WTC11 (cell line): Measurements from ENCODE around the gene PARVB. TPM values are rescaled to one million over a fixed set of nuclear protein-coding genes. Genes with fewer than 3 reads are reported as not detected.

Experiments
- ATAC-seq: fragments of 200-7000 bp; cut with Tn5 transposase; 2 replicates; pipeline ENCODE4 v1.10.0; 2021; ENCODE audit warnings: mild to moderate bottlenecking, moderate library complexity
- CTCF ChIA-PET: fragments of 300-600 bp; sonication (Branson Sonifier 250); formaldehyde crosslinking; loops from one replicate; lab custom pipeline; 2021; ENCODE audit warnings: antibody characterized with exemption; lab: Charles Lee
- POLR2A ChIA-PET: fragments of 350-600 bp; sonication (Branson Sonifier 250); formaldehyde crosslinking; loops from one replicate; lab custom pipeline; 2021; ENCODE audit warnings: antibody characterized with exemption; lab: Charles Lee
- DNase-seq: peaks from one replicate; pipeline ENCODE4 v3.0.0; 2021; ENCODE audit warnings: low spot score
- H3K27ac Mint-ChIP-seq: 2 replicates; pipeline ENCODE4 v1.8.0; 2021; ENCODE audit warnings: mixed read lengths
- H3K27me3 Mint-ChIP-seq: 2 replicates; pipeline ENCODE4 v1.8.0; 2021; ENCODE audit warnings: low read depth, mild to moderate bottlenecking, moderate library complexity, mixed read lengths
- H3K36me3 Mint-ChIP-seq: 2 replicates; pipeline ENCODE4 v1.8.0; 2021; ENCODE audit warnings: mixed read lengths
- H3K4me1 Mint-ChIP-seq: 2 replicates; pipeline ENCODE4 v1.8.0; 2022; ENCODE audit warnings: mixed read lengths
- H3K4me3 Mint-ChIP-seq: 2 replicates; pipeline ENCODE4 v1.8.0; 2021; ENCODE audit warnings: mild to moderate bottlenecking, moderate library complexity, mixed read lengths
- H3K9me3 Mint-ChIP-seq: 2 replicates; pipeline ENCODE4 v1.8.0; 2021; ENCODE audit warnings: mixed read lengths
- ATF1 ChIP-seq: sonication (generic); formaldehyde crosslinking; IDR thresholded peaks from 2 replicates; pipeline ENCODE4 v1.8.1; 2023; ENCODE audit warnings: mild to moderate bottlenecking, moderate library complexity, missing genetic modification reagents
- ELF4 ChIP-seq: sonication (generic); formaldehyde crosslinking; IDR thresholded peaks from 2 replicates; pipeline ENCODE4 v1.8.1; 2022; ENCODE audit warnings: low read depth, mild to moderate bottlenecking, moderate library complexity, missing genetic modification reagents
- FOXJ3 ChIP-seq: sonication (generic); formaldehyde crosslinking; IDR thresholded peaks from 2 replicates; pipeline ENCODE4 v1.9.0; 2021; ENCODE audit warnings: missing genetic modification reagents, mild to moderate bottlenecking, borderline replicate concordance
- FOXP1 ChIP-seq: sonication (generic); formaldehyde crosslinking; IDR thresholded peaks from 2 replicates; pipeline ENCODE4 v1.8.0; 2022; ENCODE audit warnings: missing genetic modification reagents, mild to moderate bottlenecking, moderate library complexity, borderline replicate concordance
- HMGA2 ChIP-seq: fragments of 250-450 bp; sonication (Bioruptor Pico); IDR thresholded peaks from 2 replicates; pipeline ENCODE4 v1.4.0; 2021; ENCODE audit warnings: mild to moderate bottlenecking, moderate library complexity
- IRF2 ChIP-seq: sonication (generic); formaldehyde crosslinking; IDR thresholded peaks from 2 replicates; pipeline ENCODE4 v1.8.0; 2022; ENCODE audit warnings: low read depth, missing genetic modification reagents, borderline replicate concordance
- JAZF1 ChIP-seq: fragments of 250-450 bp; sonication (Bioruptor Pico); IDR thresholded peaks from 2 replicates; pipeline ENCODE4 v1.9.0; 2021; ENCODE audit warnings: moderate library complexity, mild to moderate bottlenecking, inconsistent platforms
- PRRX2 ChIP-seq: fragments of 250-450 bp; sonication (Bioruptor Pico); IDR thresholded peaks from 2 replicates; pipeline ENCODE4 v1.8.0; 2021; ENCODE audit warnings: mild to moderate bottlenecking
- SMAD3 ChIP-seq: sonication (generic); formaldehyde crosslinking; IDR thresholded peaks from 2 replicates; pipeline ENCODE4 v1.8.0; 2022; ENCODE audit warnings: missing genetic modification reagents, mild to moderate bottlenecking, borderline replicate concordance
- total RNA-seq: library from RNA; stranded (reverse); gene quantifications from 3 replicates; pipeline ENCODE4 v1.2.3, GENCODE V29; 2021
- TF ChIP-seq, protein P1 (sequence below): sonication (generic); formaldehyde crosslinking; IDR thresholded peaks from 2 replicates; pipeline ENCODE4 v1.8.0; 2023; ENCODE audit warnings: missing genetic modification reagents, mild to moderate bottlenecking, borderline replicate concordance
- TF ChIP-seq, protein P2 (sequence below): fragments of 250-450 bp; sonication (Bioruptor Pico); IDR thresholded peaks from 2 replicates; pipeline ENCODE4 v1.9.0; 2021; ENCODE audit warnings: mild to moderate bottlenecking
- TF ChIP-seq, protein P3 (sequence below): fragments of 250-450 bp; sonication (Bioruptor Pico); IDR thresholded peaks from 2 replicates; pipeline ENCODE4 v1.8.0; 2021; ENCODE audit warnings: mild to moderate bottlenecking
- TF ChIP-seq, protein P4 (sequence below): fragments of 250-450 bp; sonication (Bioruptor Pico); IDR thresholded peaks from 2 replicates; pipeline ENCODE4 v2.1.2; 2022; ENCODE audit warnings: mild to moderate bottlenecking, moderate library complexity
- TF ChIP-seq, protein P5 (sequence below): sonication (generic); formaldehyde crosslinking; IDR thresholded peaks from 2 replicates; pipeline ENCODE4 v1.8.1; 2023; ENCODE audit warnings: mild to moderate bottlenecking, moderate library complexity, missing genetic modification reagents
- TF ChIP-seq, protein P6 (sequence below): sonication (generic); formaldehyde crosslinking; IDR thresholded peaks from 2 replicates; pipeline ENCODE4 v1.8.1; 2022; ENCODE audit warnings: low read depth, missing genetic modification reagents, borderline replicate concordance

PARVB gene
- total RNA-seq, 1 experiment from 2014 or later = 3.3 TPM

DNA sequence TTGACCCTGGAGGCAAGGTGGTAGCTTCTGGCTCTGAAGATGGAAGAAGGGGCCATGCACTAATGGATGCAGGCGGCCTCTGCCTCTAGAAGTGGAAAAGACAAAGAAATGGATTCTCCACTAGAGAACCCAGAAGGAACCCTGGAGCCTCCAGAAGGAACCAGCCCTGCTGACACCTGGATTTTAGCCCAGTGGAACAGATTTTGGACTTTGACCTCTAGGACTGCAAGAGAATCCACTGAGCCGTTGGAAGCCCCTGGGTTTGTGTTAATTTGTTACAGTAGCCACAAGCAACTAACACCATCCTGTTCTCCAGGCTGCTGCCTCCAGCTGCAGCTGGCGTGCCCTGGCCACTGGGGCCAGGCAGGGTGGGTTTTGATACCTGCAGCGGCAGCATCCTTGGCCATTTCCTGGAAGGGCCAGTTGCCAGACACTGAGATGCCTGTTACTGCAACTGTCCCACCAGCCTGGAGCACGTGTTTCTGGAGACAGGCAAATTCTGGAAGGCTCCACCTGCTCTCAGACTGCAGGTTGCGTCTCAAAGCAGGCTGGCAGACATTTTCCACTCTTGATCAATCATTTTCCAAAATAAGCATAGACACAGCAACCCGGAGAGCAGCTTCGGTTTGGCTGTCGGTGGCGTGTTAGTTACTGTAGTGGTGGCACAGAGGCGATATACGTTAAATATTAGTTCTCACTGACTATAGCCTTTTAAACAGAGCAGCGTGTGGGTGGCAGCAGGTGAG lies 79.8 kb downstream of the PARVB start (continued):
- TF ChIP-seq, protein P1, sequence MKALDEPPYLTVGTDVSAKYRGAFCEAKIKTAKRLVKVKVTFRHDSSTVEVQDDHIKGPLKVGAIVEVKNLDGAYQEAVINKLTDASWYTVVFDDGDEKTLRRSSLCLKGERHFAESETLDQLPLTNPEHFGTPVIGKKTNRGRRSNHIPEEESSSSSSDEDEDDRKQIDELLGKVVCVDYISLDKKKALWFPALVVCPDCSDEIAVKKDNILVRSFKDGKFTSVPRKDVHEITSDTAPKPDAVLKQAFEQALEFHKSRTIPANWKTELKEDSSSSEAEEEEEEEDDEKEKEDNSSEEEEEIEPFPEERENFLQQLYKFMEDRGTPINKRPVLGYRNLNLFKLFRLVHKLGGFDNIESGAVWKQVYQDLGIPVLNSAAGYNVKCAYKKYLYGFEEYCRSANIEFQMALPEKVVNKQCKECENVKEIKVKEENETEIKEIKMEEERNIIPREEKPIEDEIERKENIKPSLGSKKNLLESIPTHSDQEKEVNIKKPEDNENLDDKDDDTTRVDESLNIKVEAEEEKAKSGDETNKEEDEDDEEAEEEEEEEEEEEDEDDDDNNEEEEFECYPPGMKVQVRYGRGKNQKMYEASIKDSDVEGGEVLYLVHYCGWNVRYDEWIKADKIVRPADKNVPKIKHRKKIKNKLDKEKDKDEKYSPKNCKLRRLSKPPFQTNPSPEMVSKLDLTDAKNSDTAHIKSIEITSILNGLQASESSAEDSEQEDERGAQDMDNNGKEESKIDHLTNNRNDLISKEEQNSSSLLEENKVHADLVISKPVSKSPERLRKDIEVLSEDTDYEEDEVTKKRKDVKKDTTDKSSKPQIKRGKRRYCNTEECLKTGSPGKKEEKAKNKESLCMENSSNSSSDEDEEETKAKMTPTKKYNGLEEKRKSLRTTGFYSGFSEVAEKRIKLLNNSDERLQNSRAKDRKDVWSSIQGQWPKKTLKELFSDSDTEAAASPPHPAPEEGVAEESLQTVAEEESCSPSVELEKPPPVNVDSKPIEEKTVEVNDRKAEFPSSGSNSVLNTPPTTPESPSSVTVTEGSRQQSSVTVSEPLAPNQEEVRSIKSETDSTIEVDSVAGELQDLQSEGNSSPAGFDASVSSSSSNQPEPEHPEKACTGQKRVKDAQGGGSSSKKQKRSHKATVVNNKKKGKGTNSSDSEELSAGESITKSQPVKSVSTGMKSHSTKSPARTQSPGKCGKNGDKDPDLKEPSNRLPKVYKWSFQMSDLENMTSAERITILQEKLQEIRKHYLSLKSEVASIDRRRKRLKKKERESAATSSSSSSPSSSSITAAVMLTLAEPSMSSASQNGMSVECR (CRISPR knock-in tag) = no peak
- no peak for TF ChIP-seq SMAD3 (CRISPR knock-in tag)

DNA sequence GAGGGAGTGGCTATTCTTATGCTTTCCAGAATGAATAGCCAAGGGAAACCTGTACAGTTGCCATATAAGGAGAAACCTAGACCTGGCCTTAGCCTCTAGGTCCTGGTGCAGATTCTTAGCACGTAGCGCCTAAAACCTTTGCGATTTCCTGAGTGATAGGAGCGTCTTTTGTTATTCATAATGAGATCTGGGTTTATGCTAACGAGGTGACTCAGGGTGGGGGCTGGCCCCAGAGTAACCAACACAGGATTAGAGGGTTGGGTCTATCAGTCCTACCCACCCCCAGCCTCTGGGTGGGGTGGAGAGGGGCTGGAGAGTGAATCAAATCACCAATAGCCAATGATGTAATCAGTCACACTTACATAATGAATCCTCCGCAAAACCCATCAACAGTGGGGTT lies 83.2 kb downstream of the PARVB start:
- ChIA-PET POLR2A (interaction anchor here (0.9 kb wide), 1 partner anchor 9 kb away, joined by 4 read pairs; no protein-coding TSS in a partner anchor), CTCF (interaction anchor here (1.1 to 1.5 kb wide), 2 partner anchors 21 to 26 kb away, joined by 6 to 7 read pairs; no protein-coding TSS in a partner anchor)
- no peak for TF ChIP-seq PRRX2 (CRISPR knock-in tag)
- TF ChIP-seq ATF1 (CRISPR knock-in tag) = no peak
- TF ChIP-seq FOXP1 (CRISPR knock-in tag) = no peak
- no peak for TF ChIP-seq HMGA2 (CRISPR knock-in tag)
- TF ChIP-seq, protein P2, sequence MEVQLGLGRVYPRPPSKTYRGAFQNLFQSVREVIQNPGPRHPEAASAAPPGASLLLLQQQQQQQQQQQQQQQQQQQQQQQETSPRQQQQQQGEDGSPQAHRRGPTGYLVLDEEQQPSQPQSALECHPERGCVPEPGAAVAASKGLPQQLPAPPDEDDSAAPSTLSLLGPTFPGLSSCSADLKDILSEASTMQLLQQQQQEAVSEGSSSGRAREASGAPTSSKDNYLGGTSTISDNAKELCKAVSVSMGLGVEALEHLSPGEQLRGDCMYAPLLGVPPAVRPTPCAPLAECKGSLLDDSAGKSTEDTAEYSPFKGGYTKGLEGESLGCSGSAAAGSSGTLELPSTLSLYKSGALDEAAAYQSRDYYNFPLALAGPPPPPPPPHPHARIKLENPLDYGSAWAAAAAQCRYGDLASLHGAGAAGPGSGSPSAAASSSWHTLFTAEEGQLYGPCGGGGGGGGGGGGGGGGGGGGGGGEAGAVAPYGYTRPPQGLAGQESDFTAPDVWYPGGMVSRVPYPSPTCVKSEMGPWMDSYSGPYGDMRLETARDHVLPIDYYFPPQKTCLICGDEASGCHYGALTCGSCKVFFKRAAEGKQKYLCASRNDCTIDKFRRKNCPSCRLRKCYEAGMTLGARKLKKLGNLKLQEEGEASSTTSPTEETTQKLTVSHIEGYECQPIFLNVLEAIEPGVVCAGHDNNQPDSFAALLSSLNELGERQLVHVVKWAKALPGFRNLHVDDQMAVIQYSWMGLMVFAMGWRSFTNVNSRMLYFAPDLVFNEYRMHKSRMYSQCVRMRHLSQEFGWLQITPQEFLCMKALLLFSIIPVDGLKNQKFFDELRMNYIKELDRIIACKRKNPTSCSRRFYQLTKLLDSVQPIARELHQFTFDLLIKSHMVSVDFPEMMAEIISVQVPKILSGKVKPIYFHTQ (CRISPR knock-in tag) = no peak
- TF ChIP-seq, protein P3, sequence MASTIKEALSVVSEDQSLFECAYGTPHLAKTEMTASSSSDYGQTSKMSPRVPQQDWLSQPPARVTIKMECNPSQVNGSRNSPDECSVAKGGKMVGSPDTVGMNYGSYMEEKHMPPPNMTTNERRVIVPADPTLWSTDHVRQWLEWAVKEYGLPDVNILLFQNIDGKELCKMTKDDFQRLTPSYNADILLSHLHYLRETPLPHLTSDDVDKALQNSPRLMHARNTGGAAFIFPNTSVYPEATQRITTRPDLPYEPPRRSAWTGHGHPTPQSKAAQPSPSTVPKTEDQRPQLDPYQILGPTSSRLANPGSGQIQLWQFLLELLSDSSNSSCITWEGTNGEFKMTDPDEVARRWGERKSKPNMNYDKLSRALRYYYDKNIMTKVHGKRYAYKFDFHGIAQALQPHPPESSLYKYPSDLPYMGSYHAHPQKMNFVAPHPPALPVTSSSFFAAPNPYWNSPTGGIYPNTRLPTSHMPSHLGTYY = no peak
- TF ChIP-seq, protein P4, sequence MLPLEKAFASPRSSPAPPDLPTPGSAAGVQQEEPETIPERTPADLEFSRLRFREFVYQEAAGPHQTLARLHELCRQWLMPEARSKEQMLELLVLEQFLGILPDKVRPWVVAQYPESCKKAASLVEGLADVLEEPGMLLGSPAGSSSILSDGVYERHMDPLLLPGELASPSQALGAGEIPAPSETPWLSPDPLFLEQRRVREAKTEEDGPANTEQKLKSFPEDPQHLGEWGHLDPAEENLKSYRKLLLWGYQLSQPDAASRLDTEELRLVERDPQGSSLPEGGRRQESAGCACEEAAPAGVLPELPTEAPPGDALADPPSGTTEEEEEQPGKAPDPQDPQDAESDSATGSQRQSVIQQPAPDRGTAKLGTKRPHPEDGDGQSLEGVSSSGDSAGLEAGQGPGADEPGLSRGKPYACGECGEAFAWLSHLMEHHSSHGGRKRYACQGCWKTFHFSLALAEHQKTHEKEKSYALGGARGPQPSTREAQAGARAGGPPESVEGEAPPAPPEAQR (CRISPR knock-in tag) = no peak
- Mint-ChIP-seq H3K27me3 (peaks cover 3% of the 10 kb centered on the region; the same call in 1 of the 2 replicates), H3K27ac (no peak overlapping the region), H3K9me3 (peaks cover 12% of the 10 kb centered on the region), H3K4me3 (no peak overlapping the region), H3K36me3 (peaks cover 16% of the 10 kb centered on the region), H3K4me1 (peaks cover 40% of the 10 kb centered on the region)
- ATAC-seq (peak; percentile 93), DNase-seq (peak; percentile 51)

DNA sequence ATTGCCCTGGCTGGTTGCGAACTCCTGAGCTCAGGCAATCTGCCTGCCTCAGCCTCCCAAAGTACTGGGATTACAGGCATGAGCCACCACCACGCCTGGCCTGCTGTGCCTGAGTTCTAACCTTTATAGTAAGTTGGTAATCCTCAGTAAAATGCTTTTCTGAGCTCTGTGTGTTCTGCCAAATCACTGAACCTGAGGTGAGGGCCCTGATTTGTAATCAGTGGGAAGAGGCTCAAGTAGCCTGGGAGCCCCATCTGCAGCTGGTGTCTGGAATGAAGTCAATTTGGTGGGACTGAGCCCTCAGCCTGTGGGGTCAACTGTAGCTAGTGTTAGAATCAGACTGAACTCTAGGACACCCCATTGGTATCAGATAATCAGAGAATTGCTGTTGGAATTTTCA lies 84.0 kb downstream of the PARVB start:
- no peak for TF ChIP-seq ELF4 (CRISPR knock-in tag)
- TF ChIP-seq, protein P5, sequence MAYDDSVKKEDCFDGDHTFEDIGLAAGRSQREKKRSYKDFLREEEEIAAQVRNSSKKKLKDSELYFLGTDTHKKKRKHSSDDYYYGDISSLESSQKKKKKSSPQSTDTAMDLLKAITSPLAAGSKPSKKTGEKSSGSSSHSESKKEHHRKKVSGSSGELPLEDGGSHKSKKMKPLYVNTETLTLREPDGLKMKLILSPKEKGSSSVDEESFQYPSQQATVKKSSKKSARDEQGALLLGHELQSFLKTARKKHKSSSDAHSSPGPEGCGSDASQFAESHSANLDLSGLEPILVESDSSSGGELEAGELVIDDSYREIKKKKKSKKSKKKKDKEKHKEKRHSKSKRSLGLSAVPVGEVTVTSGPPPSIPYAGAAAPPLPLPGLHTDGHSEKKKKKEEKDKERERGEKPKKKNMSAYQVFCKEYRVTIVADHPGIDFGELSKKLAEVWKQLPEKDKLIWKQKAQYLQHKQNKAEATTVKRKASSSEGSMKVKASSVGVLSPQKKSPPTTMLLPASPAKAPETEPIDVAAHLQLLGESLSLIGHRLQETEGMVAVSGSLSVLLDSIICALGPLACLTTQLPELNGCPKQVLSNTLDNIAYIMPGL (CRISPR knock-in tag) = no peak
- no peak for TF ChIP-seq FOXJ3
- no peak for TF ChIP-seq IRF2 (CRISPR knock-in tag)
- TF ChIP-seq JAZF1 = no peak
- TF ChIP-seq, protein P6, sequence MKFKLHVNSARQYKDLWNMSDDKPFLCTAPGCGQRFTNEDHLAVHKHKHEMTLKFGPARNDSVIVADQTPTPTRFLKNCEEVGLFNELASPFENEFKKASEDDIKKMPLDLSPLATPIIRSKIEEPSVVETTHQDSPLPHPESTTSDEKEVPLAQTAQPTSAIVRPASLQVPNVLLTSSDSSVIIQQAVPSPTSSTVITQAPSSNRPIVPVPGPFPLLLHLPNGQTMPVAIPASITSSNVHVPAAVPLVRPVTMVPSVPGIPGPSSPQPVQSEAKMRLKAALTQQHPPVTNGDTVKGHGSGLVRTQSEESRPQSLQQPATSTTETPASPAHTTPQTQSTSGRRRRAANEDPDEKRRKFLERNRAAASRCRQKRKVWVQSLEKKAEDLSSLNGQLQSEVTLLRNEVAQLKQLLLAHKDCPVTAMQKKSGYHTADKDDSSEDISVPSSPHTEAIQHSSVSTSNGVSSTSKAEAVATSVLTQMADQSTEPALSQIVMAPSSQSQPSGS (CRISPR knock-in tag) = no peak
- ATAC-seq (no peak), DNase-seq (no peak)
- Mint-ChIP-seq H3K9me3 (peaks cover 10% of the 10 kb centered on the region), H3K27ac (peak overlapping the region; percentile 78), H3K27me3 (peaks cover 3% of the 10 kb centered on the region; the same call in 1 of the 2 replicates), H3K36me3 (peaks cover 13% of the 10 kb centered on the region), H3K4me1 (peaks cover 41% of the 10 kb centered on the region), H3K4me3 (no peak overlapping the region)
- CTCF ChIA-PET = interaction anchor here (1.1 to 1.5 kb wide), 2 partner anchors 22 to 27 kb away, joined by 6 to 7 read pairs; no protein-coding TSS in a partner anchor
- POLR2A ChIA-PET = interaction anchor here (0.9 kb wide), 1 partner anchor 9 kb away, joined by 4 read pairs; no protein-coding TSS in a partner anchor
